GM18870 (cell line): ENCODE measurements around the gene TBC1D14.

Source experiments
- ATAC-seq: cut with Tn5 transposase; IDR thresholded peaks from one replicate; pipeline ENCODE4 v1.9.1; 2021; ENCODE audit warnings: moderate library complexity; ENCODE audit not compliant: unreplicated experiment

TBC1D14 gene

GRCh38 chr4:6991771-6992557, 82.3 kb downstream of the TBC1D14 start:
- ATAC-seq: no peak

- no peak for ATAC-seq
Observed at GRCh38 chr4:6992728-6993677, 83.4 kb downstream of the TBC1D14 start.

GRCh38 chr4:6996481-6996880, 86.9 kb downstream of the TBC1D14 start:
- no peak for ATAC-seq

GRCh38 chr4:6999172-7000086, 89.8 kb downstream of the TBC1D14 start:
- no peak for ATAC-seq

GRCh38 chr4:7000421-7001176, 91.0 kb downstream of the TBC1D14 start:
- no peak for ATAC-seq

GRCh38 chr4:7001271-7001670, 91.6 kb downstream of the TBC1D14 start:
- no peak for ATAC-seq

GRCh38 chr4:7002336-7002735, 92.7 kb downstream of the TBC1D14 start:
- no peak for ATAC-seq

- ATAC-seq: no peak
Observed at GRCh38 chr4:7003176-7003878, 93.7 kb downstream of the TBC1D14 start.

- no peak for ATAC-seq
Observed at GRCh38 chr4:7003879-7004240, 94.2 kb downstream of the TBC1D14 start.

- ATAC-seq: no peak
Observed at GRCh38 chr4:7004331-7004730, 94.7 kb downstream of the TBC1D14 start.

GRCh38 chr4:7005571-7005970, 95.9 kb downstream of the TBC1D14 start:
- ATAC-seq: no peak

GRCh38 chr4:7006411-7006810, 96.8 kb downstream of the TBC1D14 start:
- no peak for ATAC-seq

GRCh38 chr4:7007142-7007907, 97.7 kb downstream of the TBC1D14 start:
- no peak for ATAC-seq

GRCh38 chr4:7007944-7008343, 98.3 kb downstream of the TBC1D14 start:
- ATAC-seq: no peak

GRCh38 chr4:7009564-7009963, 99.9 kb downstream of the TBC1D14 start:
- no peak for ATAC-seq

- no peak for ATAC-seq
Observed at GRCh38 chr4:7013175-7013574, 103.5 kb downstream of the TBC1D14 start.

- ATAC-seq: no peak
Observed at GRCh38 chr4:7014815-7015214, 105.2 kb downstream of the TBC1D14 start.

- no peak for ATAC-seq
Observed at GRCh38 chr4:7015383-7016035, 105.9 kb downstream of the TBC1D14 start.
